Esophagus squamous epithelium (tissue), 4 donors: ENCODE data around the gene ZNF414.

ENCODE experiments used
- POLR2A ChIP-seq, 4 donors: fragments of 450-650 bp; IDR thresholded peaks; one replicate each; pipeline ENCODE4 v1.6.1; 2017; ENCODE audit warnings: antibody characterized with exemption in 4 of 4, mild to moderate bottlenecking in 4 of 4, moderate library complexity in 3 of 4
- TF ChIP-seq, protein P1 (sequence below), 6 experiments: fragments of 450-650 bp in 4 of 6; fragments of 200-600 bp in 2 of 6; sonication (generic) in 2 of 6; IDR thresholded peaks; one replicate each; pipeline ENCODE4 v1.5.1; 2016 to 2019; ENCODE audit warnings: antibody characterized with exemption in 6 of 6, mild to moderate bottlenecking in 4 of 6, moderate library complexity in 4 of 6

- TF ChIP-seq, protein P1, sequence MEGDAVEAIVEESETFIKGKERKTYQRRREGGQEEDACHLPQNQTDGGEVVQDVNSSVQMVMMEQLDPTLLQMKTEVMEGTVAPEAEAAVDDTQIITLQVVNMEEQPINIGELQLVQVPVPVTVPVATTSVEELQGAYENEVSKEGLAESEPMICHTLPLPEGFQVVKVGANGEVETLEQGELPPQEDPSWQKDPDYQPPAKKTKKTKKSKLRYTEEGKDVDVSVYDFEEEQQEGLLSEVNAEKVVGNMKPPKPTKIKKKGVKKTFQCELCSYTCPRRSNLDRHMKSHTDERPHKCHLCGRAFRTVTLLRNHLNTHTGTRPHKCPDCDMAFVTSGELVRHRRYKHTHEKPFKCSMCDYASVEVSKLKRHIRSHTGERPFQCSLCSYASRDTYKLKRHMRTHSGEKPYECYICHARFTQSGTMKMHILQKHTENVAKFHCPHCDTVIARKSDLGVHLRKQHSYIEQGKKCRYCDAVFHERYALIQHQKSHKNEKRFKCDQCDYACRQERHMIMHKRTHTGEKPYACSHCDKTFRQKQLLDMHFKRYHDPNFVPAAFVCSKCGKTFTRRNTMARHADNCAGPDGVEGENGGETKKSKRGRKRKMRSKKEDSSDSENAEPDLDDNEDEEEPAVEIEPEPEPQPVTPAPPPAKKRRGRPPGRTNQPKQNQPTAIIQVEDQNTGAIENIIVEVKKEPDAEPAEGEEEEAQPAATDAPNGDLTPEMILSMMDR (IDR thresholded peaks at IDR 0.05): no peak
- no peak for TF ChIP-seq POLR2A (IDR thresholded peaks at IDR 0.05)
These were observed 23.1 kb upstream of the ZNF414 start for GRCh38 chr19:8537099-8537498.
